ENCODE measurements around the gene SCUBE2.

Gene SCUBE2

GRCh38 chr11:9071692-9072091 is 19.7 kb downstream of the SCUBE2 start:
- no peak for DNase-seq (ENCODE audit: low read depth)
- no peak overlapping the region for H3K4me3 ChIP-seq (ENCODE audit: low read depth, low read length)
- TF ChIP-seq CTCF (IDR thresholded peaks at IDR 0.05; ENCODE audit: low read depth, low read length) (no peak), MYC (IDR thresholded peaks at IDR 0.05; ENCODE audit: low read depth, low read length) (no peak), MAX (IDR thresholded peaks at IDR 0.05; ENCODE audit: low read depth, low read length) (no peak)

GRCh38 chr11:9070749-9071491 is 20.5 kb downstream of the SCUBE2 start:
- no peak for TF ChIP-seq MAX (IDR thresholded peaks at IDR 0.05; ENCODE audit: low read depth, low read length)
- no peak for TF ChIP-seq MYC (IDR thresholded peaks at IDR 0.05; ENCODE audit: low read depth, low read length)
- TF ChIP-seq POLR2A (IDR thresholded peaks at IDR 0.05; ENCODE audit: extremely low read depth, insufficient read length): no peak
- no peak for TF ChIP-seq CTCF (IDR thresholded peaks at IDR 0.05; ENCODE audit: low read depth, low read length)
- DNase-seq (ENCODE audit: low read depth): no peak

GRCh38 chr11:9069862-9070470 is 21.4 kb downstream of the SCUBE2 start:
- TF ChIP-seq MYC (IDR thresholded peaks at IDR 0.05; ENCODE audit: low read depth, low read length) (no peak), MAX (IDR thresholded peaks at IDR 0.05; ENCODE audit: low read depth, low read length) (no peak), POLR2A (IDR thresholded peaks at IDR 0.05; ENCODE audit: extremely low read depth, insufficient read length) (no peak), CTCF (IDR thresholded peaks at IDR 0.05; ENCODE audit: low read depth, low read length) (no peak)
- H3K4me3 ChIP-seq (ENCODE audit: low read depth, low read length): no peak overlapping the region
- no peak for DNase-seq (ENCODE audit: low read depth)

More at GRCh38 chr11:9070749-9071491, 20.5 kb downstream of the SCUBE2 start:
- no peak overlapping the region for H3K4me3 ChIP-seq (ENCODE audit: low read depth, low read length)

GRCh38 chr11:9069256-9069655 is 22.1 kb downstream of the SCUBE2 start:
- no peak overlapping the region for H3K4me3 ChIP-seq (ENCODE audit: low read depth, low read length)
- TF ChIP-seq MYC (IDR thresholded peaks at IDR 0.05; ENCODE audit: low read depth, low read length) (no peak), MAX (IDR thresholded peaks at IDR 0.05; ENCODE audit: low read depth, low read length) (no peak), POLR2A (IDR thresholded peaks at IDR 0.05; ENCODE audit: extremely low read depth, insufficient read length) (no peak), CTCF (IDR thresholded peaks at IDR 0.05; ENCODE audit: low read depth, low read length) (no peak)
- no peak for DNase-seq (ENCODE audit: low read depth)

- no peak for DNase-seq (ENCODE audit: low read depth)
- TF ChIP-seq MYC (IDR thresholded peaks at IDR 0.05; ENCODE audit: low read depth, low read length) (no peak), POLR2A (IDR thresholded peaks at IDR 0.05; ENCODE audit: extremely low read depth, insufficient read length) (no peak), CTCF (IDR thresholded peaks at IDR 0.05; ENCODE audit: low read depth, low read length) (no peak), MAX (IDR thresholded peaks at IDR 0.05; ENCODE audit: low read depth, low read length) (no peak)
- H3K4me3 ChIP-seq (ENCODE audit: low read depth, low read length): no peak overlapping the region
These were observed 24.9 kb downstream of the SCUBE2 start for GRCh38 chr11:9066433-9066925.
